Nephron progenitor cell (in vitro differentiated cells): ENCODE data around the gene NAV1.
"Not testable (repeated sequence)": the region's sequence is repeated elsewhere in the genome, so short reads cannot be mapped to it uniquely, and the experiment has no call there.

ENCODE experiments used
- DNase-seq: peaks from one replicate; pipeline ENCODE4 v3.0.0; 2021
- H3K27ac Mint-ChIP-seq: 2 replicates; pipeline ENCODE4 v1.8.0; 2021; ENCODE audit warnings: mild to moderate bottlenecking, moderate library complexity, mixed read lengths
- H3K27me3 Mint-ChIP-seq: 2 replicates; pipeline ENCODE4 v1.8.0; 2021; ENCODE audit warnings: mild to moderate bottlenecking, low read depth, mixed read lengths; ENCODE audit not compliant: poor library complexity
- H3K36me3 Mint-ChIP-seq: 2 replicates; pipeline ENCODE4 v1.8.0; 2021; ENCODE audit warnings: low read depth, mixed read lengths
- H3K4me1 Mint-ChIP-seq: 2 replicates; pipeline ENCODE4 v1.8.0; 2021; ENCODE audit warnings: mixed read lengths
- H3K4me3 Mint-ChIP-seq: 2 replicates; pipeline ENCODE4 v1.8.0; 2021; ENCODE audit warnings: mild to moderate bottlenecking, moderate library complexity, mixed read lengths
- H3K9me3 Mint-ChIP-seq: 2 replicates; pipeline ENCODE4 v1.8.0; 2021; ENCODE audit warnings: mild to moderate bottlenecking, moderate library complexity, mixed read lengths
- CTCF ChIP-seq: fragments of 200-600 bp; sonication (generic); IDR thresholded peaks from 2 replicates; pipeline ENCODE4 v1.5.0; 2021; ENCODE audit warnings: antibody characterized with exemption

The NAV1 gene

GRCh38 chr1:201538612-201539551 is at the start of gene NAV1:
Gene NAV1 (plus strand): TSS chr1:201539127. CDS start chr1:201622885, 83,758 bp downstream.
- DNase-seq, result peak; percentile 80
- no peaks in the 10 kb centered on the region for H3K36me3 Mint-ChIP-seq
- TF ChIP-seq CTCF, result no peak
- H3K9me3 Mint-ChIP-seq, result no peaks in the 10 kb centered on the region
- H3K4me1 Mint-ChIP-seq, result peaks cover 48% of the 10 kb centered on the region
- H3K27me3 Mint-ChIP-seq, result peaks cover 90% of the 10 kb centered on the region
- peak within 1 kb of the TSS; percentile 83 for H3K4me3 Mint-ChIP-seq
- no peak within 1 kb of the TSS for H3K27ac Mint-ChIP-seq

- DNase-seq, result no peak
- Mint-ChIP-seq H3K36me3 (peaks cover 7% of the 10 kb centered on the region), H3K9me3 (peaks cover 21% of the 10 kb centered on the region), H3K4me1 (peaks cover 74% of the 10 kb centered on the region), H3K27ac (no peak overlapping the region), H3K4me3 (no peak overlapping the region), H3K27me3 (peaks cover 13% of the 10 kb centered on the region)
- no peak for TF ChIP-seq CTCF
These were observed 49.2 kb upstream of the NAV1 start for GRCh38 chr1:201489643-201490261.

GRCh38 chr1:201490708-201491131 is 48.2 kb upstream of the NAV1 start:
- Mint-ChIP-seq H3K27me3 (peaks cover 10% of the 10 kb centered on the region), H3K36me3 (peaks cover 7% of the 10 kb centered on the region), H3K9me3 (peaks cover 21% of the 10 kb centered on the region), H3K27ac (no peak overlapping the region), H3K4me1 (peaks cover 81% of the 10 kb centered on the region), H3K4me3 (no peak overlapping the region)
- TF ChIP-seq CTCF, result no peak
- no peak for DNase-seq

GRCh38 chr1:201491896-201492511 is 46.9 kb upstream of the NAV1 start:
- TF ChIP-seq CTCF, result no peak
- peak overlapping the region; percentile 73 for H3K27ac Mint-ChIP-seq

GRCh38 chr1:201493026-201493656 is 45.8 kb upstream of the NAV1 start:
- H3K4me3 Mint-ChIP-seq, result peak overlapping the region; percentile 20
- H3K36me3 Mint-ChIP-seq, DNase-seq: not testable (repeated sequence)
- H3K9me3 Mint-ChIP-seq, result peaks cover 21% of the 10 kb centered on the region
- peaks cover 82% of the 10 kb centered on the region for H3K4me1 Mint-ChIP-seq
- peak overlapping the region; percentile 99 for H3K27ac Mint-ChIP-seq
- H3K27me3 Mint-ChIP-seq, result peaks cover 10% of the 10 kb centered on the region

More at GRCh38 chr1:201491896-201492511, 46.9 kb upstream of the NAV1 start:
- H3K9me3 Mint-ChIP-seq, result peaks cover 21% of the 10 kb centered on the region
- H3K27me3 Mint-ChIP-seq, result peaks cover 10% of the 10 kb centered on the region
- no peak for DNase-seq
- no peak overlapping the region for H3K4me3 Mint-ChIP-seq
- peaks cover 7% of the 10 kb centered on the region for H3K36me3 Mint-ChIP-seq
- peaks cover 83% of the 10 kb centered on the region for H3K4me1 Mint-ChIP-seq
